ENCODE data around the gene THG1L.
"Not testable (repeated sequence)": the region's sequence is repeated elsewhere in the genome, so short reads cannot be mapped to it uniquely, and the experiment has no call there.

Gene THG1L

DNA sequence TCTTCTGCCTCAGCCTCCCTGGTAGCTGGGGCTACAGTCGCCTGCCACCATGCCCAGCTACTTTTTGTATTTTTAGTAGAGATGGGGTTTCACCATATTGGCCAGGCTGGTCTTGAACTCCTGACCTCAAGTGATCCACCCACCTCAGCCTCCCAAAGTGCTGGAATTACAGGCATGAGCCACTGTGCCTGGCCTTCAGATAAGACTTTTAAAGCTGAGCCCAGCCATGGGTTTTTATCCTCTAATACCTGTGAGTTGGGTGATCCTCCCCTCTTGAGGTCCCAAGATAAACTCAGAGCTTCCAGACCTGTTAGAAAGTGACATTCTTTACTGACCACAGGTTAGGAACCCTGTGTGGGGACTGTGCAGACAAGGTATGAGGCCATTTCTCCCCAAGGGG lies 3.4 kb upstream of the THG1L start:
- DNase-seq (ENCODE audit: low read depth in 2 of 2) = not testable (repeated sequence)

- DNase-seq (ENCODE audit: low read depth in 2 of 2) = no peak
Observed at GRCh38 chr5:157729858-157730257, 1.4 kb upstream of the THG1L start.

DNA sequence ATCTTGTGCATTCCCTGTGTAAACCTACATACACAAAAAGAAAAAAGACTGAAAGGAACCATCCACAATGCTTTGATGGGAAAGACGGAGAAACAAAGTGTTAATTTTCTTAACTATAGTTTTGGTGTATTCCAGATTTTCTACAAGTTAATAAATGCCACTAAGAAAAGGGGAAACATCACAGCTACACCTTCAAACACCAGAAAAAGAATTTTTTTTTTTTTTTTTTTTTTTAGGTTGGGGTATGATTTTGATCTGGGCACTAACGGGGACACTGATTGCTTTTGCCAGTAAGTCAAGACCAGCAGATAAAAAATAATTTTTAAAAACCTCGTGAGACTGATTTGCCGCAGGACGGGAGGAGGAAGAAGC lies 334 bp upstream of the THG1L start:
- DNase-seq (ENCODE audit: low read depth in 2 of 2) = no peak

DNA sequence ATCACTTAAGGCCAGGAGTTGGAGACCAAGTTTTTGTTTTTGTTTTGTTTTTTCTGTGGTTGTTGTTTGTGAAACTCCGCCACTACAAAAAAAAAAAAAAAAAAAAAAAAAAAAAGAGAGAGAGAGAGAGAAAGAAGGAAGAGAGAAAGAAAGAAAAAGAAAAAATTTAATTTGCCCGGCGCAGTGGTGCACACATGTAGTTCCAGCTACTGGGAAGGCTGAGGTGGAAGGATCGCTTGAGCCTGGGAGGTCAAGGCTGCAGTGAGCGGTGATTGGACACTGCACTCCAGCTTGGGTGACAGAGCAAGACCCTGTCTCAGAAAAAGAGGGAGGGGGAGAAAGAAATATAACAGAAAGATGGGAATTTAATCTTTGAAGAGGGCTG lies 902 bp downstream of the THG1L start:
- DNase-seq (ENCODE audit: low read depth in 2 of 2) = no peak

DNA sequence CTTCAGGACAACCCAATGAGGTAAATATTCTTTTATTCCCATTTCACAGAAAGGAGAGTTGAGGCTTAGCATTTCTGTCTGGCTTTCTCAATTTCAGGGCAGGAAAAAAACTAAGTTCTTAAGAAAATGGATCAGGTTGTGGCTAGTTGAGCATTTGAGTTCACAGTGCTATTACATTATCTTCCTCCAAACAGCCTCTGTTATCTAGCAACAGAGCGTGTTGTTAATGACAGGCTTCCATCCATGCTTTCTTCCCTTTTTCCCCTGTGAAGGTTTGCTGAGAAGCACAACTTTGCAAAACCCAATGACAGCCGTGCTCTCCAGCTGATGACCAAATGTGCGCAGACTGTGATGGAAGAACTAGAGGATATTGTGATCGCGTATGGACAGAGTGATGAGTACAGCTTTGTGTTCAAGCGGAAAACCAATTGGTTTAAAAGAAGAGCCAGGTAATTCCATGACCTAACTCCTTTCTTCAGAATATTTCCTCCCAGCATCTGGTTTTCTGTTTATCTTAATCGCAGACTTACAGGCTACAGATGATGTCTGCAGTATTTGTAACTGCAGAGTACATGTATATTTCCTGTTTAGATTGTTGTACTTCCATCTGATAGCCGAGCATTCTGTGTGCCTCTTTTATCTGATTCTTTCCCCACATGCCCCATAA lies 1.5 kb downstream of the THG1L start:
- no peak for DNase-seq (ENCODE audit: low read depth in 2 of 2)

GRCh38 chr5:157734436-157734835 lies 3.2 kb downstream of the THG1L start:
- no peak for DNase-seq (ENCODE audit: low read depth in 2 of 2)

- no peak for DNase-seq (ENCODE audit: low read depth in 2 of 2)
Observed at GRCh38 chr5:157735991-157736390, 4.8 kb downstream of the THG1L start.

GRCh38 chr5:157739388-157740228 lies 8.4 kb downstream of the THG1L start:
- no peak for DNase-seq (ENCODE audit: low read depth in 2 of 2)

DNA sequence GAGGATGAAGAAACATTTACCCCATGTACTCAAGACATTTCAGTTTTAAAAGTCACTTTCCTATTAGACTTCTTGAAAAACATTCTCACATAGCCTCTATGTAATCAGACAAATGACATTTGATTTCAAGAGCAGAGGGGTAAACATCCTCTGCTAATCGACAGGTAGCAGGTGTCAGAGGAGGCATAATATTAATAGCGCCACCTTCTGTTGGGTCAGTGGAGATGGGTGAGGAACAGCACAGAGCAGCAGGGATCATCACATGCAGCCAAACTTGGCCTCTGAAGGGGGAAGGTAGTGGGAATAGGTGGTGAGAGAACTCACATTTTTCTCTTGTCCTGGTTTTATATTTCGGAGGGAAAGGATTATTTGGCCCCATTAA lies 9.0 kb downstream of the THG1L start:
- DNase-seq (ENCODE audit: low read depth in 2 of 2) = no peak

DNA sequence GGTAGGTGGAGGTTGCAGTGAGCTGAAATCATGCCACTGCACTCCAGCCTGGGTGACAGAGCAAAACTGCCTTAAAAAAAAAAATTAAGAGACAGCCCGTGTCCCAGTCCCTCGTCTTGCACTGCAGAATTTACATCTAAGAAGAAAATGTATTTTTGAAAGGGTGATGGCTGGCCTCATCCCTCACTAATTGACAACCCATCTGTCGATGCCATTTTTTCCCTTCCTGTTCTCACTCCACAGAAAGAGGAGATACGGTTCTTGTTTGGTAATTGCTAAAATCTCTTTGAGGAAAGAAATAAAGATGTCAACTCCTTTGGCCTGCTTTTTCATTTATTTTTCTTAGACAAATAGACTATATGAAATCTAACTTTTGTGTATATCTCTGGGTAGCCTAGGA lies 9.9 kb downstream of the THG1L start:
- no peak for DNase-seq (ENCODE audit: low read depth in 2 of 2)

- peak; percentile 85 to 89 for DNase-seq (ENCODE audit: low read depth in 2 of 2)
Observed at GRCh38 chr5:157743163-157744050, 12.2 kb downstream of the THG1L start, which contains the start of gene LSM11. LSM11 (plus strand) TSS chr5:157743712; CDS start chr5:157743751, 39 bp downstream.

- peak in 1 of 2 donors; percentile 8 for DNase-seq (ENCODE audit: low read depth in 2 of 2)
Observed at GRCh38 chr5:157744051-157745011, 13.1 kb downstream of the THG1L start.

- DNase-seq (ENCODE audit: low read depth in 2 of 2) = no peak
Observed at GRCh38 chr5:157745041-157745456, 13.8 kb downstream of the THG1L start.

GRCh38 chr5:157747173-157747740 lies 16.0 kb downstream of the THG1L start:
- no peak for DNase-seq (ENCODE audit: low read depth in 2 of 2)

- DNase-seq (ENCODE audit: low read depth in 2 of 2) = no peak
Observed at GRCh38 chr5:157747766-157748700, 16.8 kb downstream of the THG1L start.

- no peak for DNase-seq (ENCODE audit: low read depth in 2 of 2)
Observed at GRCh38 chr5:157748760-157749461, 17.7 kb downstream of the THG1L start.

DNA sequence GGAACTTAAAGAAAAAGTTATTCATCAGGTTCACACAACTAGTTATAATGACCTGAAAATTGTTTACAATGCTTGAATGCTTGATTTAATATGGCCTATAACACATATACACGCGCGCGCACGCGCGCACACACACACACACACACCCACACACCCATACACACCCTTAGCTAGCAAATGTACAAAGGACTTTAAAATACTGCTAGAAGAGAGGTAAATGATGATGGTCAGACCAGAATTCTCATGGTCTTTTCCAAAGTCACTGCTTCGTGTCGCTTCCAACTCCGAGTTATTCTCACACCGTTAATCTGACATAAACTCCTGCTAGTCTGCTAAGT lies 18.2 kb downstream of the THG1L start:
- no peak for DNase-seq (ENCODE audit: low read depth in 2 of 2)

- DNase-seq (ENCODE audit: low read depth in 2 of 2) = no peak
Observed at GRCh38 chr5:157750320-157750719, 19.1 kb downstream of the THG1L start.

DNA sequence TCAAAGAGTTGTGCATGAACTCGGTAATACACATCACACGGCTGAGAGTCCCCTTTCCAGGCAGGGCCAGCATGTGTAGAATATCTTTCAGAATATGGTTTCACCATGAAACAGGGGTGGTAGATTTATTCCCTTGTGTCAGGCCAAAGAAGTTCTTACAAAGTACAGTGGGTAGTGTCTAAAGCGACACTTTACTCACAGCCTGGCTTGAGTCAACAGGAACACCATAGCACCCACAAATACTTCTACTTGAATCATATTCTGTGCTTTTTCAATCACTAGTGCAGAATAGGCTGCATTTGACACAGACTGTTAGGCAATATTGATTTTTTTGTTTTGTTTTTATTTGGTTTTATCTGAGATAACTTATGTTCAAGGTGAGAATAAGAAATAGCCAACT lies 24.9 kb downstream of the THG1L start:
- DNase-seq (ENCODE audit: low read depth in 2 of 2) = no peak
